GM18517 (cell line): Measurements from ENCODE around the gene PSMD6.

Experiments
- ATAC-seq: cut with Tn5 transposase; IDR thresholded peaks from one replicate; pipeline ENCODE4 v1.9.1; 2021; ENCODE audit warnings: mild to moderate bottlenecking, moderate library complexity; ENCODE audit not compliant: unreplicated experiment

PSMD6 gene

GRCh38 chr3:64023187-64023860, at the start of gene PSMD6:
Gene PSMD6 (minus strand): TSS chr3:64023494. CDS start chr3:64023419, 75 bp downstream.
- ATAC-seq: peak; percentile 95

- ATAC-seq: no peak
Observed at GRCh38 chr3:64072126-64072525, 48.8 kb upstream of the PSMD6 start.

- no peak for ATAC-seq
Observed at GRCh38 chr3:64070704-64071103, 47.4 kb upstream of the PSMD6 start.

GRCh38 chr3:64067506-64068346, 44.4 kb upstream of the PSMD6 start:
- no peak for ATAC-seq

GRCh38 chr3:64064804-64065203, 41.5 kb upstream of the PSMD6 start:
- no peak for ATAC-seq

- ATAC-seq: no peak
Observed at GRCh38 chr3:64063983-64064438, 40.7 kb upstream of the PSMD6 start.

GRCh38 chr3:64063207-64063982, 40.1 kb upstream of the PSMD6 start:
- ATAC-seq: no peak

GRCh38 chr3:64061628-64062027, 38.3 kb upstream of the PSMD6 start:
- no peak for ATAC-seq

GRCh38 chr3:64059484-64060175, 36.3 kb upstream of the PSMD6 start:
- no peak for ATAC-seq

GRCh38 chr3:64058566-64058965, 35.3 kb upstream of the PSMD6 start:
- ATAC-seq: no peak

GRCh38 chr3:64057231-64057630, 33.9 kb upstream of the PSMD6 start:
- ATAC-seq: no peak

GRCh38 chr3:64056606-64057180, 33.4 kb upstream of the PSMD6 start:
- ATAC-seq: no peak

GRCh38 chr3:64055076-64055475, 31.8 kb upstream of the PSMD6 start:
- no peak for ATAC-seq

- no peak for ATAC-seq
Observed at GRCh38 chr3:64054488-64054887, 31.2 kb upstream of the PSMD6 start.

GRCh38 chr3:64053581-64053980, 30.3 kb upstream of the PSMD6 start:
- ATAC-seq: no peak

GRCh38 chr3:64053117-64053516, 29.8 kb upstream of the PSMD6 start:
- no peak for ATAC-seq

- no peak for ATAC-seq
Observed at GRCh38 chr3:64049832-64050231, 26.5 kb upstream of the PSMD6 start.

- ATAC-seq: no peak
Observed at GRCh38 chr3:64049136-64049535, 25.8 kb upstream of the PSMD6 start.

GRCh38 chr3:64048631-64049061, 25.4 kb upstream of the PSMD6 start:
- no peak for ATAC-seq

GRCh38 chr3:64047787-64048186, 24.5 kb upstream of the PSMD6 start:
- no peak for ATAC-seq
